ENCODE measurements around the gene ZFYVE19. TPM values are rescaled to one million over a fixed set of nuclear protein-coding genes. Genes with fewer than 3 reads are reported as not detected.

Gene ZFYVE19
- total and polyA plus RNA-seq, 2 of the 13 experiments (the other 11 are each of a cell fraction or from before 2014, with no cell fraction given) = 23.3 to 44.0 TPM

DNA sequence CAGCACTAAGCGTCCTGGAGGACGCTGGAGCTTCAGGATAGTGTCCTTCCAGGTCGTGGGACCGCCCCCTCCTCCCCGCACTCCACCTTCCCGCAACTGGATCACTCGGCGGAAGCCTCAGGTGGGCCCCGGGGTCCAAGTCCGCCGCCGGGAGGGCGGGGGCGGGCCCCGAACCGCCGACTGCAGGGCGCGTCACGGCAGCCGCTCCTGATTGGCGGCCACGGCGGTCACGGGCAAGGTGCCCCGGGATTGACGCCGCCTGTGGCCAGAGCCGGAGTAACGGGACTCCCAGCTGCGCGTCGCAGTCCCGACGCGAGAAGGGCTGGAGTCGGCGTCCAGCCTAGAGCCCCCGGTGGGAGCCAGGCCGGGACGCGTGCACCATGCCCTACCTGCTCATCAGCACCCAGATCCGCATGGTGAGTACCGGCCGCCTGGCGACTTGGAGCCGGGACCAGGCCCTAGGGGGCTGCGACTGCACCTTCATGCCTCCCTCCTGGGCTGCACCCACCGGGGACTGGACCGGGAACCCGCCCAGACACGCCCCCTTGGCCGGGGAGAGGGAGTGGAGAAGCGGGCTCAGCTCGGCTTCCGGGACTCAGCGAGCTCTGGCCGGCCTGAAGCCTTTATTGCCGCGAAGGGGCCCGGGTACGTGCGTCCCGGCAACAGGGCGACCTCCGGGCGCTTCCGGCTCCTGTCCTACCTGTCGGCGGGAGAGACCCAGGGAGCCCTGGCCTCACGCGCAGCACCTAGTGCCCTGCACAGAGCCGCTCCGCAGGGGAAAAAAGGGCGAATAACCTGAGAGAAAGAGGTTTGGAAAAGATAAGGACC is 42.9 kb upstream of the ZFYVE19 start, which contains the start of gene GCHFR (continued):
- peak; percentile 40; the same call in 1 of the 2 replicates for TF ChIP-seq KMT2B (CRISPR knock-in tag; IDR thresholded peaks at IDR 0.05)
- no peak for TF ChIP-seq NRL (CRISPR knock-in tag; IDR thresholded peaks at IDR 0.05; ENCODE audit: borderline replicate concordance)
- TF ChIP-seq TBP (CRISPR knock-in tag; IDR thresholded peaks at IDR 0.05) = no peak
- no peak for TF ChIP-seq ZBTB26 (CRISPR knock-in tag; IDR thresholded peaks at IDR 0.05; ENCODE audit: borderline replicate concordance)
- peak; percentile 81 for TF ChIP-seq TBX2 (CRISPR knock-in tag; IDR thresholded peaks at IDR 0.05; ENCODE audit: borderline replicate concordance)
- TF ChIP-seq RCOR2 (CRISPR knock-in tag; IDR thresholded peaks at IDR 0.05) = no peak
- no peak for TF ChIP-seq MLX (CRISPR knock-in tag; IDR thresholded peaks at IDR 0.05)
- TF ChIP-seq, protein P1, sequence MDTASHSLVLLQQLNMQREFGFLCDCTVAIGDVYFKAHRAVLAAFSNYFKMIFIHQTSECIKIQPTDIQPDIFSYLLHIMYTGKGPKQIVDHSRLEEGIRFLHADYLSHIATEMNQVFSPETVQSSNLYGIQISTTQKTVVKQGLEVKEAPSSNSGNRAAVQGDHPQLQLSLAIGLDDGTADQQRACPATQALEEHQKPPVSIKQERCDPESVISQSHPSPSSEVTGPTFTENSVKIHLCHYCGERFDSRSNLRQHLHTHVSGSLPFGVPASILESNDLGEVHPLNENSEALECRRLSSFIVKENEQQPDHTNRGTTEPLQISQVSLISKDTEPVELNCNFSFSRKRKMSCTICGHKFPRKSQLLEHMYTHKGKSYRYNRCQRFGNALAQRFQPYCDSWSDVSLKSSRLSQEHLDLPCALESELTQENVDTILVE (CRISPR knock-in tag; IDR thresholded peaks at IDR 0.05) = 0 out of 2 replicates have a peak, but pooled peaks have one; percentile 22
- TF ChIP-seq ZNF770 (CRISPR knock-in tag; IDR thresholded peaks at IDR 0.05) = peak; percentile 74; the same call in 1 of the 2 replicates
- TF ChIP-seq KDM2A (CRISPR knock-in tag; IDR thresholded peaks at IDR 0.05; ENCODE audit: borderline replicate concordance, low read depth) = peak; percentile 95; the same call in 1 of the 2 replicates
- peak; percentile 31; the same call in 1 of the 2 replicates for TF ChIP-seq HIVEP1 (CRISPR knock-in tag; IDR thresholded peaks at IDR 0.05)
- TF ChIP-seq ZNF782 (CRISPR knock-in tag; IDR thresholded peaks at IDR 0.05; ENCODE audit: borderline replicate concordance) = peak; percentile 62
- 0 out of 2 replicates have a peak, but pooled peaks have one; percentile 40 for TF ChIP-seq ZNF878 (CRISPR knock-in tag; IDR thresholded peaks at IDR 0.05)
- TF ChIP-seq, protein P2, sequence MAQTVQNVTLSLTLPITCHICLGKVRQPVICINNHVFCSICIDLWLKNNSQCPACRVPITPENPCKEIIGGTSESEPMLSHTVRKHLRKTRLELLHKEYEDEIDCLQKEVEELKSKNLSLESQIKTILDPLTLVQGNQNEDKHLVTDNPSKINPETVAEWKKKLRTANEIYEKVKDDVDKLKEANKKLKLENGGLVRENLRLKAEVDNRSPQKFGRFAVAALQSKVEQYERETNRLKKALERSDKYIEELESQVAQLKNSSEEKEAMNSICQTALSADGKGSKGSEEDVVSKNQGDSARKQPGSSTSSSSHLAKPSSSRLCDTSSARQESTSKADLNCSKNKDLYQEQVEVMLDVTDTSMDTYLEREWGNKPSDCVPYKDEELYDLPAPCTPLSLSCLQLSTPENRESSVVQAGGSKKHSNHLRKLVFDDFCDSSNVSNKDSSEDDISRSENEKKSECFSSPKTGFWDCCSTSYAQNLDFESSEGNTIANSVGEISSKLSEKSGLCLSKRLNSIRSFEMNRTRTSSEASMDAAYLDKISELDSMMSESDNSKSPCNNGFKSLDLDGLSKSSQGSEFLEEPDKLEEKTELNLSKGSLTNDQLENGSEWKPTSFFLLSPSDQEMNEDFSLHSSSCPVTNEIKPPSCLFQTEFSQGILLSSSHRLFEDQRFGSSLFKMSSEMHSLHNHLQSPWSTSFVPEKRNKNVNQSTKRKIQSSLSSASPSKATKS (CRISPR knock-in tag; IDR thresholded peaks at IDR 0.05) = 0 out of 2 replicates have a peak, but pooled peaks have one; percentile 54
- TF ChIP-seq ZNF432 (CRISPR knock-in tag; IDR thresholded peaks at IDR 0.05; ENCODE audit: borderline replicate concordance) = no peak
- TF ChIP-seq ZNF652 (CRISPR knock-in tag; IDR thresholded peaks at IDR 0.05; ENCODE audit: borderline replicate concordance, low read depth) = no peak
- peak; percentile 85; the same call in 1 of the 2 replicates for TF ChIP-seq MEIS1 (CRISPR knock-in tag; IDR thresholded peaks at IDR 0.05; ENCODE audit: borderline replicate concordance)
- TF ChIP-seq ZNF558 (CRISPR knock-in tag; IDR thresholded peaks at IDR 0.05; ENCODE audit: borderline replicate concordance) = peak; percentile 52; the same call in 1 of the 2 replicates
- TF ChIP-seq ZNF850 (CRISPR knock-in tag; conservative IDR thresholded peaks at IDR 0.05) = no peak
- no peak for TF ChIP-seq PCBP2 (optimal IDR thresholded peaks at IDR 0.05; ENCODE audit: low read depth, low read length, poor library complexity, severe bottlenecking)

Data from HepG2 (cell line).